Natural killer cell (primary cell): Measurements from ENCODE around the gene CEP128. TPM values are rescaled to one million over a fixed set of nuclear protein-coding genes. Genes with fewer than 3 reads are reported as not detected.
A peak's percentile ranks its signal among the peaks of the same experiment; 100 is the strongest.

Experiments used
- ATAC-seq, 3 donors: fragments of 150-1000 bp in 2 of 3; fragments of 200-7000 bp in 1 of 3; cut with Tn5 transposase; 1 replicate in 1 of 3; 2 replicates in 2 of 3; pipeline ENCODE4 v1.10.0; 2021; ENCODE audit warnings: mild to moderate bottlenecking in 2 of 3, moderate library complexity in 2 of 3
- DNase-seq, 2 donors: peaks; one replicate each; pipeline versions ENCODE4 v3.0.0 to v3.0.0-alpha.2; 2013 to 2021; ENCODE audit warnings: mixed read lengths in 1 of 2
- H3K27ac ChIP-seq: one replicate; pipeline ENCODE4 v1.5.1; 2013; ENCODE audit warnings: mild to moderate bottlenecking, low read length
- H3K27me3 ChIP-seq: one replicate; pipeline ENCODE4 v1.6.1; 2013; ENCODE audit warnings: low read length; ENCODE audit not compliant: control insufficient read depth, insufficient read depth
- H3K36me3 ChIP-seq: one replicate; pipeline ENCODE4 v1.6.1; 2013; ENCODE audit warnings: low read length; ENCODE audit not compliant: control insufficient read depth, insufficient read depth
- H3K4me1 ChIP-seq: one replicate; pipeline ENCODE4 v1.6.1; 2013; ENCODE audit warnings: low read length; ENCODE audit not compliant: control insufficient read depth, insufficient read depth
- H3K4me3 ChIP-seq: one replicate; pipeline ENCODE4 v1.5.1; 2013; ENCODE audit warnings: low read length
- H3K9me3 ChIP-seq: one replicate; pipeline ENCODE4 v1.6.1; 2013; ENCODE audit warnings: low read length; ENCODE audit not compliant: control insufficient read depth, insufficient read depth
- H3K27ac Mint-ChIP-seq, 2 donors: one replicate each; pipeline ENCODE4 v1.8.0; 2022; ENCODE audit warnings: mild to moderate bottlenecking in 2 of 2, mixed read lengths in 2 of 2, moderate library complexity in 1 of 2
- H3K27me3 Mint-ChIP-seq, 2 donors: one replicate each; pipeline ENCODE4 v1.8.0; 2022; ENCODE audit warnings: low read depth in 2 of 2, mixed read lengths in 2 of 2
- H3K36me3 Mint-ChIP-seq: one replicate; pipeline ENCODE4 v1.8.0; 2022; ENCODE audit warnings: mixed read lengths
- H3K4me1 Mint-ChIP-seq, 2 donors: one replicate each; pipeline ENCODE4 v1.8.0; 2022; ENCODE audit warnings: mixed read lengths in 2 of 2
- H3K4me3 Mint-ChIP-seq: one replicate; pipeline ENCODE4 v1.8.0; 2022; ENCODE audit warnings: mild to moderate bottlenecking, moderate library complexity, mixed read lengths
- H3K9me3 Mint-ChIP-seq, 2 donors: one replicate each; pipeline ENCODE4 v1.8.0; 2022; ENCODE audit warnings: mixed read lengths in 2 of 2
- CTCF ChIP-seq: fragments of 200-600 bp; IDR thresholded peaks from one replicate; pipeline ENCODE4 v1.8.0; 2022; ENCODE audit warnings: antibody characterized with exemption
- WGBS: methylation state at CpG from one replicate; pipeline ENCODE4 v1.1.7; 2013; ENCODE audit warnings: missing lambda C conversion rate; ENCODE audit not compliant: insufficient coverage; 5-methylcytosine and 5-hydroxymethylcytosine counted together
- intact Hi-C: fragments of 100-400 bp; cut with micrococcal nuclease; formaldehyde crosslinking; loops from one replicate; pipeline ENCODE4 v1.14.2; 2022
- total RNA-seq, 4 donors: library from RNA; stranded (reverse); fragments of 120-200 nt in 1 of 4; gene quantifications; one replicate each; pipeline versions ENCODE4 v1.2.3 to v1.2.4, GENCODE V29; 2013 to 2022

Gene CEP128
- total RNA-seq, 3 donors from 2014 or later (not counting 1 experiment from before 2014, with no cell fraction given) = 14.4 to 16.7 (median 15.6) TPM

DNA sequence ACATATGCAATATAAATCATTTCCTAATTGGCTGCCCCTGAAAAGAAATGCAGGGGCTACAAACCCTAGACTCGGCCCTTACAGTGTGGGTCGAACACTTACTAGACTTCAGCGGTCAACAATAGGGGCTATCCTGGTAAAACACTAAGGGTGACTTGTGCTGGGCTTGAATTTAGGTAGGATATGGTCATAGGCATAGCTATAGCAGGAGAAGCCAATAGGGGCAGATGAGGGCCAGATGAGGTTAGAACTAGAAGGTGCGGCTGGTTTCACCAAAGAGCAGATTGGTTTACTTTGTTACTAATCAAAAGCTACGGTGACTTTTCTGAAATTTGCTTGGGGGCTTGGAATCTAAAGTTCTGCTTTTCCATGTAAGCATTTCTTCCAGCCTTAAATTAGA, 447.9 kb downstream of the CEP128 start:
- Histone ChIP-seq H3K4me3 (no peak overlapping the region), H3K27me3 (no peaks in the 10 kb centered on the region), H3K27ac (no peak overlapping the region), H3K9me3 (no peaks in the 10 kb centered on the region), H3K4me1 (no peaks in the 10 kb centered on the region), H3K36me3 (no peaks in the 10 kb centered on the region)
- H3K9me3 Mint-ChIP-seq = peaks cover 3 to 6% of the 10 kb centered on the region in 2 donors
- H3K27me3 Mint-ChIP-seq = no peaks in the 10 kb centered on the region
- intact Hi-C loops = no loop called here
- WGBS = 94% methylated on average over 5 of the region's 5 CpGs
- no peak for TF ChIP-seq CTCF
- H3K27ac Mint-ChIP-seq = no peak overlapping the region
- ATAC-seq = no peak
- no peak for DNase-seq
- H3K4me3 Mint-ChIP-seq = no peak overlapping the region
- H3K36me3 Mint-ChIP-seq = no peaks in the 10 kb centered on the region
- peaks cover 0 to 9% of the 10 kb centered on the region in 2 donors for H3K4me1 Mint-ChIP-seq

DNA sequence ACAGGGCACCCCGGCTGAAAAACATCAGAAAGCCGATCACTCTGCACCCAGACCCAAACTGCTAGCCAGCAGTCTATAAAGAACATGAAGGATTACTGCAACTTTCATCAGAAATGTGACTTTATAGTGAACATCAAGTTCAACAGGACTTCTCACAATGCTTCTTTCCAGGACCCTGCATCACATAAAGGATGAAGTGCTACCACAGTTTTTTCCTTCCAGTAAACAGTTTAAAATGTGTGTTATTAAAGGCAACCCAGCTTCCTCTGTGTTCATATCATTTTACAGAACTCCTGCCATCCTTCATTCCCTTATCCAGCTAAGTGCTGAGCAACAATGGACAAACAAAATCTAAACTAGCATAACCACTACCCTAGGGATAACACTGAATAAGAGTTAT, 449.9 kb downstream of the CEP128 start:
- no peaks in the 10 kb centered on the region for H3K36me3 Mint-ChIP-seq
- ATAC-seq = no peak
- H3K27me3 Mint-ChIP-seq = no peaks in the 10 kb centered on the region
- no peak for DNase-seq
- WGBS = 81% methylated on average over 2 of the region's 2 CpGs
- H3K4me3 Mint-ChIP-seq = no peak overlapping the region
- H3K4me3 ChIP-seq = no peak overlapping the region
- H3K9me3 ChIP-seq = no peaks in the 10 kb centered on the region
- no peaks in the 10 kb centered on the region for H3K36me3 ChIP-seq
- H3K4me1 ChIP-seq = no peaks in the 10 kb centered on the region
- no peak for TF ChIP-seq CTCF
- H3K4me1 Mint-ChIP-seq = peaks cover 0 to 9% of the 10 kb centered on the region in 2 donors
- H3K27ac ChIP-seq = no peak overlapping the region
- no peaks in the 10 kb centered on the region for H3K27me3 ChIP-seq
- intact Hi-C loops = no loop called here
- H3K9me3 Mint-ChIP-seq = peaks cover 2 to 3% of the 10 kb centered on the region in 2 donors
- no peak overlapping the region for H3K27ac Mint-ChIP-seq

GRCh38 chr14:80491131-80491530, 450.4 kb downstream of the CEP128 start:
- intact Hi-C loops = no loop called here
- Mint-ChIP-seq H3K9me3 (peaks cover 2 to 3% of the 10 kb centered on the region in 2 donors), H3K27me3 (no peaks in the 10 kb centered on the region), H3K27ac (no peak overlapping the region), H3K4me3 (no peak overlapping the region), H3K4me1 (peaks cover 0 to 9% of the 10 kb centered on the region in 2 donors), H3K36me3 (no peaks in the 10 kb centered on the region)
- 31% methylated on average over 3 of the region's 4 CpGs for WGBS
- Histone ChIP-seq H3K27ac (no peak overlapping the region), H3K27me3 (no peaks in the 10 kb centered on the region), H3K9me3 (no peaks in the 10 kb centered on the region), H3K4me1 (no peaks in the 10 kb centered on the region), H3K36me3 (no peaks in the 10 kb centered on the region), H3K4me3 (no peak overlapping the region)
- TF ChIP-seq CTCF = no peak
- no peak for ATAC-seq
- DNase-seq = peak in 1 of 2 donors; percentile 4

- H3K4me1 Mint-ChIP-seq = peaks cover 0 to 9% of the 10 kb centered on the region in 2 donors
- Histone ChIP-seq H3K4me3 (no peak overlapping the region), H3K36me3 (no peaks in the 10 kb centered on the region), H3K4me1 (no peaks in the 10 kb centered on the region), H3K27me3 (no peaks in the 10 kb centered on the region), H3K9me3 (no peaks in the 10 kb centered on the region), H3K27ac (no peak overlapping the region)
- no peaks in the 10 kb centered on the region for H3K27me3 Mint-ChIP-seq
- WGBS = 100% methylated on average over 2 of the region's 3 CpGs
- no peak for TF ChIP-seq CTCF
- H3K4me3 Mint-ChIP-seq = no peak overlapping the region
- intact Hi-C loops = no loop called here
- ATAC-seq = no peak
- no peaks in the 10 kb centered on the region for H3K36me3 Mint-ChIP-seq
- DNase-seq = no peak
- H3K9me3 Mint-ChIP-seq = peaks cover 4 to 6% of the 10 kb centered on the region in 2 donors
- H3K27ac Mint-ChIP-seq = no peak overlapping the region
Measured at GRCh38 chr14:80489513-80489912, 452.0 kb downstream of the CEP128 start.
